Superior temporal gyrus (tissue), 1 donor: Measurements from ENCODE around the gene BUB1B.

Source experiments
- DNase-seq: peaks from one replicate; pipeline ENCODE4 v3.0.0-alpha.2; 2016; ENCODE audit errors: extremely low spot score

The BUB1B gene

GRCh38 chr15:40239693-40240618, 79.1 kb downstream of the BUB1B start:
- no peak for DNase-seq

- no peak for DNase-seq
These were observed 79.9 kb downstream of the BUB1B start for GRCh38 chr15:40240619-40241221.

DNA sequence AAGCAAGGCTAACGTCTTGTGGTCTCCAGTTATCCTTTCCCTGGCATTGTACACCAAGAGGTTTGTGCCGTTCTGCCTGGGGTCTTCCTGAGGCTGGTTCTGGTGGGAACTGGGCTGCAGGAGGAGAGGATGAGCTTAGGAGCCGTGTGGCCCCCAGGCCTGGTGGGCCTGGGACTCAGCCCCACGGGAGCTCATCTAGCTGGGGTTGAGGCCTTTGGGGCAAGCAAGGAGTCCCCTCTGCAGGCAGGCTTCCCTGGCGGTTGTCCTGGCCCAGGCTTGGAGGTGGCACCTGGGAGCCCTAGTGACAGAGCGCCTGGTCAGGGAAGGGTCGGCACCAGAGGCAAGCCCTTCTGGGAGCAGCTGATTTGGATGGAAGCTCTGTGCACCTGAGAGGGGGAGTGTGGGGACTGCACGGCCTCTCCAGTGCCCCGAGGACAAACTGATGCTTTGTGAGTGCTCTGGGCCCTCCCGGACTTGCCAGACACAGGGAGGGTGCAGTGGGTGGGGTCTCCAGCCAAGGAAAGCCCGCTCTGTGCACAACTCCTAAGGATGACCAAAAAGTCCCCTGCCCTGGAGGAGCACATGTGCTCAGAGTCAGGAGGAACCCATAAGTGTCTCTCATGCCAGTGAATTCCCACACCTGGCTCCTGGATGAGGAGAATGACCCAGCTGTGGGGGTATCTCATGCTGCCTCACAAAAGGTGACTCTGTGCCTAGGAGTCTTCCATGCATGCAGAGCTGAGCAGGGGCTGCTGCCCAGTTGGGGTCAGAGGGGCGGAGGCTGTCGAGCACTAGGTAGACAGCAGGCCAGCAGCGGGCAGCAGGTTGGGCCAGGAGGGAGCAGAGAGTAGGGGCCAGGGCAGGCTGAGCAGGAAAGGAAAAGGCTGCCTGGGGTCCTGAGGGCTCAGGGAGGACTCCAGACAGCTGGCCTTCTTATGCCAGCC, 80.7 kb downstream of the BUB1B start:
- DNase-seq, result no peak

GRCh38 chr15:40242213-40242599, 81.3 kb downstream of the BUB1B start:
- DNase-seq, result no peak

GRCh38 chr15:40242601-40243000, 81.7 kb downstream of the BUB1B start:
- DNase-seq, result no peak

DNA sequence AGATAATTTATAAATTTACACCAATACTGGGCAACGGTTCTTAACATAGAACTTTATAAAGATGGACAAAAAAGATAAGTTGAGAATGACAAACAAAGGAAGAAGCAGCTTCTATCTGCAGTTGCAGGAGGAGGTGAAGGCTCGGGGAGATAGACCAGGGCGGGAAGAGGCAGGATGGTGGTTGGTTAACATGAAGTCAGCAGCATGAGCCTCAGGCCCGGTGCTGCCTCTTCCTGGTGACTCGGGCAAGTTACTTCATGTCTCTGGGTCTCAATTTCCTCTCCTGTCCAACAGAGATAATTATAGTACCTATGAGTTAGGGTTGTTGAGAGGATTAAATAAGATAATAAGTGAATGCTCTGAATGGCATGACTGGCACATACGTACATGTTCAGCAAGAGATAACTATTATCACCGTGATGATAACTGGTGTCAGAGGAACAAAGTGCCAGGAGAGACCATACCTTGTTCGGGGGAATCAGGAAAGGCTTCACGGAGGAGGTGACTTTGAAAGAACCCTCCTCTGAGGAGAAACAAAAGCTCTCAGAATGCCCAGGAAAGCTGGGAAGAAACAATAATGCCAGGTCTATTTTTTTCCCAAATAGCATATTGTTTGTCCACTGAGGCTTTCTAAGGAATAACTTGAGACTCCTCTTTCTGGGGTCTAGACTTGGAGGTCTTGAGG, 82.4 kb downstream of the BUB1B start:
- no peak for DNase-seq

DNA sequence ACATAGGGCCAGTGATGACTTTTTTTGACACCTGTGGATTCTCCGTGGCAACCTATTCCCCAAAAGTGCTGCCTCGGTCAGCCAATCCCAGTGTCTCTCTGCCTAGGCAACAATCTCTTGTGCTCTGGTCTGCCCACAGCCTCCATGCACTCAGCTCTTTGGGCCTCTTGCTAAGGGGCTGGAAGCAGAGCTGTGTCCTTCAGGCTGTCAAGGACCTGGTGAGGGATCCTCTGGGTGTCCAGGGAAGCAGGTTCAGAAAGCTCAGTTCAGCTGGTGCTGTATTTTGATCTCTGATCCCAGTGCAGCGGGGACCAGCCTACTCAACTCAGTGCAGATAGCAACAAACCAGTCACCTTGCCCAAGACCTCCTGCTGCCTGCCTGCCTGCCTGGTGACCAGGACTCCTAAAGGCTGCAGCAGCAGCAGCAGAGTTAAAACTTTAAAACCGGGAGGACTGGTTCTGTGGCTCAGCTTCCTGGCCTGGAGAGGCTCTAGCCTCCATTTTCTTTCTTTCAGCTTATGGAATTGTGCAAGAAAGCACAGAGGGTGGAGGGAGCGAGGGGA, 84.2 kb downstream of the BUB1B start:
- DNase-seq, result no peak

GRCh38 chr15:40245666-40246450, 85.0 kb downstream of the BUB1B start:
- DNase-seq, result no peak

GRCh38 chr15:40246496-40247280, 85.8 kb downstream of the BUB1B start:
- no peak for DNase-seq

DNA sequence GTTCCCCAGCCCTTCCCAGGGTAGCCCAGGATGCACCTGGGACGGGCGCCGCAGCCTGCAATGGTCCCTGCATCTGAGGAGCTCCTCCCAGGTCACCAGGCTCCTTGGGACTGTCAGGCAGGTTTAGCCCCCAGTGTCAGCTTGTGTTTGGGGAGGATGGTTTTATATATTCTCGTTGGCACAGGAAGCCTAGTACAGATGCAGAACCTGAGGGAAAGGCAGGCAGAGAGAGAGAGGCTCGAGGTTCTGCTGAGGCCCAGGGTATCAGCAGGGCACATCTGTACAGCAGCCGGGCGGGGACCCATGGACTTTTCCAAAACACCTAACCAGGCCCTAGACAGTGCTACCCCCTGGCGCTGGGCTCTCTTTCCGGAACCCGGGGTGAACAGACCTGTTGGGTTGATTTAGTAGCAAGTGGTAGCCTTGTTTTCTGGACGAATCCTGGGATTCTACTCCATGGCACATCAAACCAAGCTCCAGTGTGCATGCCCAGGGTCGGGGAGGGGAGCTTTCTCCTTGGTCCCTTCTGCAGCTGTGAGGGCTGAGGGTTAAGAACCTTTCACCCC, 86.6 kb downstream of the BUB1B start:
- DNase-seq, result no peak

DNA sequence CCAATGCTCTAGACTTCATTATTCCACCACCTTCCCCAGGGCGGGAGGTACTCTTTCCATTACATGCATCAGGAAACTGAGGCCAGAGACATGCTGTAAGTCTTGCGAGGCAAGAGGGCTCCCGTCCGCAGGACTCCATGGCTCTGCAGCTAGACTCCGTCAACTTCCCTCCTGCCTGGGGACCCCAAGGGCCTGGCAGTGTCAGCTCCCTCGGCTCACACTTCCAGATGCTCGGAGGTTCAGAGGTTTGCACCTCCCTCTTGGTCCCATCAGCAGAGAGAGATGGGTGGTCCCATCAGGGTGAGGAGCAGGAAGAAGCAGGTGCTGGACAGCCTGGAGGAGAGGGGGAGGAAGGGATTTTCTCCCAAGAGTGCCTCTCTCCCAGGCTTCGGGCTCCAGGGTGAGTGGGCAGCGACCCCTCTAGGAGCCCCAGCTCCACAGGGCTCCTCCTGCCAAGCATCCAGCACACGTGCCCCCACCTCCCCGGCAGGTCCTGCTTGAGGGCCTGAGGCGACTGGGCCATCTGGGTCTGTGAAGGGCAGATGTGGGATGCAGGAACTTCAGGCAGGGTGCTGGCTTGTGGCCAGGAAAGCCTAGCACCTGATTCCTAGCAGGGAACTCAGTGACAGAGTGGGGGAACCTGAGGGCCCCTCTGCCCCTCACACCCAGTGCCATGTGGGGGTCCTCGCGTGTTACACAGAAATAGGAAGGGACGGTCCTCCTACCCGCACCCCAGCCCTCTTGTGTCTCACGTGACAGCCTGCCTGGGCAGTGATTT, 87.3 kb downstream of the BUB1B start:
- DNase-seq, result no peak

GRCh38 chr15:40249477-40250303, 88.8 kb downstream of the BUB1B start:
- DNase-seq, result no peak

DNA sequence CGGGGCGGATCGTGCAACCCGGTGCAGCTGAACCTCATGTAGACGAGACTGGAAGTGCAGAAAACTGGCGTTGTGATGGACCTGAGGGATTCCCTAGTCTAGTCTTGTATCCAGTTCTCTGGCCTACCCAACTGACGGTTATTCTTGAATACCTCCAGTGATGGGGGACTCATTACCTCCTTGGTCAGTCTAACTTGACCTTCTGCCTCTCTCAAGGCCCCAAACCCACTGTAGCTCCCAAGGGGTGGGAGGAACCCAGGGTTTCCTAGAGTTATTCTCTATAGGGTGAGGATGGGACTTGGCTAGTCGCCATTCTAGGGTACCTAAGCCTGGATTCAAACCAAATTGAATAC, 89.4 kb downstream of the BUB1B start:
- no peak for DNase-seq

DNA sequence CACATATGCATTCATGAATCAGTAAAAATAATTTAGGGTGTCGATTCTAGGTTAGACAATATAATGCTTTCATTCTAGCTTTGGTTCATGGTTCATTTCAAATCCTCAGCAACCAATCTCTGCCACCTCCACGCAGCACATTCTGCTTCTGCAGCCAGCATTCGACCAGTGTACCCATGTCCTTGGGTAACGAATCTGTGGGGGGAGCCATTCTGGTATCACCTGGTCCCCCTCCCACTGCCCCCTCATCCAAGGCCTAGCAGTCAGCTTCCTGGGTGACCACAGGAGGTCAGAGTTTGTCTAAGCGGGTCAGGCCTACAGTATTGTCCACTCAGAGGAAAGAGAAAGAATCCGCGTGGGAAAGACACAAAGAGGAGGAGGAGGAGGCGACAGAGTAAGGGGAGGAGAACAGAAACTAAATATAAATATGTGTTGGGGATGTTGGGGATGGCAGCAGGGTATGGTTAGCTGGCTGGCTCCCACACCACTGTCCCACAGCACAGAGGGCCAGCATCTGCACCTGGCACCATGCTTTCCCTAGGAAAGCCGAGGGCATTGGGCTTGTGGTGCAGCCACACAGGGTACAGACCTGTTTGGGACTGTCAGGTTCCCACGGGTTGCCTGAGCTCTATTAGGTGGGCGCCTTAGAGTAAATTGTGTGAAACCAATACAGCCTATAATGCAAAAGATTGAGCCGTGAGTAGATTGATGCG, 90.1 kb downstream of the BUB1B start:
- DNase-seq, result no peak

- no peak for DNase-seq
These were observed 90.7 kb downstream of the BUB1B start for GRCh38 chr15:40251486-40252140.

GRCh38 chr15:40252141-40252437, 91.2 kb downstream of the BUB1B start:
- no peak for DNase-seq
